ENCODE results near the gene GPR158.

Gene GPR158

DNA sequence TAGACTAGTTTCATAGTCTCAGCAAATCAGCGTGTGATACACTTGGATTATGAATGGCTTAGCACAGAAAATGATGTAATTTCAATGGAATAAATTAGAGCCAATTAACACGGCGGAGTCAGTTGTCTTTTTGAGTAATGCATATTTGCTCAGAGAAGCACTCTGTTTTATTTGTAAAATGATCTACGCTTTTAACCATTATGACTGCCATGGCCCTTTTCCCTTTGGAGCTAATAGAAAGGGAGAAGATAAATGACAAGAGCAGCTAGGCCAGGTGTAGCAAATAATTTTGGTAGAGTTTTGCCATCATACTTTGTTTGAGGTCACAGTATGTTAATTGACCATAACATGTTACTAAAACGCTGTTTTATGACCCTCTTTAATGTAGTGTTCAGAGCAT is 86.8 kb downstream of the GPR158 start:
- DNase-seq (ENCODE audit: low read depth, low spot score), result no peak
- in situ Hi-C loops (cut with HindIII; ENCODE audit: low sequenced_read_pairs), result no loop called here
- TF ChIP-seq, protein P1, sequence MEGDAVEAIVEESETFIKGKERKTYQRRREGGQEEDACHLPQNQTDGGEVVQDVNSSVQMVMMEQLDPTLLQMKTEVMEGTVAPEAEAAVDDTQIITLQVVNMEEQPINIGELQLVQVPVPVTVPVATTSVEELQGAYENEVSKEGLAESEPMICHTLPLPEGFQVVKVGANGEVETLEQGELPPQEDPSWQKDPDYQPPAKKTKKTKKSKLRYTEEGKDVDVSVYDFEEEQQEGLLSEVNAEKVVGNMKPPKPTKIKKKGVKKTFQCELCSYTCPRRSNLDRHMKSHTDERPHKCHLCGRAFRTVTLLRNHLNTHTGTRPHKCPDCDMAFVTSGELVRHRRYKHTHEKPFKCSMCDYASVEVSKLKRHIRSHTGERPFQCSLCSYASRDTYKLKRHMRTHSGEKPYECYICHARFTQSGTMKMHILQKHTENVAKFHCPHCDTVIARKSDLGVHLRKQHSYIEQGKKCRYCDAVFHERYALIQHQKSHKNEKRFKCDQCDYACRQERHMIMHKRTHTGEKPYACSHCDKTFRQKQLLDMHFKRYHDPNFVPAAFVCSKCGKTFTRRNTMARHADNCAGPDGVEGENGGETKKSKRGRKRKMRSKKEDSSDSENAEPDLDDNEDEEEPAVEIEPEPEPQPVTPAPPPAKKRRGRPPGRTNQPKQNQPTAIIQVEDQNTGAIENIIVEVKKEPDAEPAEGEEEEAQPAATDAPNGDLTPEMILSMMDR (IDR thresholded peaks at IDR 0.05; ENCODE audit: low read depth, low read length), result no peak
- no peak overlapping the region for H3K4me3 ChIP-seq (ENCODE audit: low read depth, low read length)

DNA sequence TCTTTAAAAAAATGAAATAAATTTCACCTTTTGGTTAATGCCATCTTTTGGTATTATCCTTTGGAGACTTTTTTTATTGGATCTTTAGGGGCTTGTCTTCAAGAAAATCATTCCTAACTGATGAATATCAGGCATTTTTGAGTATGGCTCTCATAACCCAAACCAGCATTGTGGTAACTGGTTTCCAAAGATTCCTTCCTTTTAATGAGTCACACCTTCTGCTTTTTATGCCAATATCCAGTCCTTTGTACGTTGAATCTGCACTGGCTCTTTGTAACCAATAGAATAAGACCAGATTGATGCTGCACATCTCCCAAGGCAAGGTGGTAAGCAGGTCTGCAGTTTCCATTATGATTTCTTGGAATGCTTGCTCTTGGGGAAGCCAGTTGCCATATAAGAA is 89.1 kb downstream of the GPR158 start:
- in situ Hi-C loops (cut with HindIII; ENCODE audit: low sequenced_read_pairs), result no loop called here
- TF ChIP-seq, protein P1 (IDR thresholded peaks at IDR 0.05; ENCODE audit: low read depth, low read length), result no peak

DNA sequence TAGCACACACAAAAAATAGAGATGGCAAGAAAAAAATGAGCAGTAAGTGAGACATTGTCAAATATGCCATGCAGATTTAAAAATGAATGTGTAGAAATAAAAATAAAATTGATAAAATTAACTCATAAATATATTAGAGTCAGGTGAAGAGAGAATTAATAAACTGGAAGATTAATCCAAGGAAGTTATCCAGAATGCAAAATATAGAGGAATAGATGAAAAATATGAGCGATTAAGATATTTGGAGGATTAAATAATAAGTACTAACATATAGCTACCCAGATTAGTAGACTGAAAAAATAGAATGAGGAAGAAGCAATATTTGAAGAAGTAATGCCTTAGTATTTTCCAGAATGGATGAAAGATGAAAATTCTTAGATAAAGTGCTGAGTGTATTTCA is 103.4 kb downstream of the GPR158 start:
- TF ChIP-seq, protein P1 (IDR thresholded peaks at IDR 0.05; ENCODE audit: low read depth, low read length), result no peak
- H3K4me3 ChIP-seq (ENCODE audit: low read depth, low read length), result no peak overlapping the region
- no peak for DNase-seq (ENCODE audit: low read depth, low spot score)
- in situ Hi-C loops (cut with HindIII; ENCODE audit: low sequenced_read_pairs), result no loop called here

More for the DNA sequence above, 89.1 kb downstream of the GPR158 start:
- peak; percentile 14 for DNase-seq (ENCODE audit: low read depth, low spot score)
- no peak overlapping the region for H3K4me3 ChIP-seq (ENCODE audit: low read depth, low read length)

DNA sequence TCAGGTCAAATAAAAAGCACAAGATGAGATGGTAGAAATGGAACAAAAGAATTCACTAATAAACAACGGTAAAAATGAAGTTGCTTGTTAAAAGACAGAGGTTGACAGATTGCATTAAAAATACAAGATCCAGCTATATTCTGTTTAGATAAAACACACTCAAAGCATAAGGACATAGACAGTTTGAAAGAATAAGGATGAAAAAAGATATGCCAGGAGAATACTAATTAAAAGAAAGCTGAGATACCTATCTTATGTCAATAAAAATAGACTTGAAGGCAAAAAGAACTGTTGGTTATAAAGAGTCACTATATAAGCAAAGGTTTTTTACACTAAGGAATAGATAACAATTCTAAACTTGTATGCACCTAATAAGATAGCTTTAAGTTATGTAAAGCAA is 105.3 kb downstream of the GPR158 start:
- DNase-seq (ENCODE audit: low read depth, low spot score), result no peak
- TF ChIP-seq, protein P1 (IDR thresholded peaks at IDR 0.05; ENCODE audit: low read depth, low read length), result no peak

DNA sequence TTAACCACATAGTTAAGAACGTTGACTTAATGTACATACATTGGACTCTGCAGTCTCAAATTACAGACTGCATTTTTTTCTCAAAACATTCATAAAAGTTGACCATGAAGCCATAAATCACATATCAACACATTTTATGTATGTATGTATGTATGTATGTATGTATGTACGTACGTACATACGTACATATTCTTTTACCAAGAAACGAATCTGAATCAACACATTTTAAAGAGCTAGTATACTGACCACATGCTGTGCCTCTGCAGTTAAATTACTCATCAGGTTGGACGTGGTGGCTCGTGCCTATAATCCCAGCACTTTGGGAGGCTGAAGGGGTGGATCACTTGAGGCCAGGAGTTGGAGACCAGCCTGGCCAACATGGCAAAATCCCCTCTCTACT is 105.8 kb downstream of the GPR158 start:
- H3K4me3 ChIP-seq (ENCODE audit: low read depth, low read length), result no peak overlapping the region
- in situ Hi-C loops (cut with HindIII; ENCODE audit: low sequenced_read_pairs), result no loop called here
- TF ChIP-seq, protein P1 (IDR thresholded peaks at IDR 0.05; ENCODE audit: low read depth, low read length), result no peak
- no peak for DNase-seq (ENCODE audit: low read depth, low spot score)

More for the DNA sequence above, 105.3 kb downstream of the GPR158 start:
- in situ Hi-C loops (cut with HindIII; ENCODE audit: low sequenced_read_pairs), result no loop called here
- H3K4me3 ChIP-seq (ENCODE audit: low read depth, low read length), result no peak overlapping the region

DNA sequence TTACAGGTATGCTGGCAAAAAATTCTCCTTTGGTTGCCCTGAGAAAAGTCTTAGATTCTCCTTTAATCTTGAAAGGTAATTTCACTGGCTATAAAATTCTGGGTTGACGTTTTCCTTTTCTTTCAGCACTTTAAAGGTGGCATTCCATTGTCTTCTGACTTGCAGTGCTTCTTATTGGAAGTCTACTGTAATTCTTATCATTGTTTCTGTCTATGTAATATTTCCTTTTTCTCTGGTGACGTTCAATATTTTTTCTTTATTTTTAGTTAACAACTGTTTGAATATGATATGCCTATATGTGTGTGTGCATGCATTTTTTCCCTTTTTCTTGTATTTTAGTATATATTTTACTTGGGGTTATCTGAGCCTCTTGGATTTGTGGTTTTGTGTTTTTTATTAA is 111.0 kb downstream of the GPR158 start:
- TF ChIP-seq, protein P1 (IDR thresholded peaks at IDR 0.05; ENCODE audit: low read depth, low read length), result no peak
- H3K4me3 ChIP-seq (ENCODE audit: low read depth, low read length), result no peak overlapping the region
- in situ Hi-C loops (cut with HindIII; ENCODE audit: low sequenced_read_pairs), result no loop called here
- DNase-seq (ENCODE audit: low read depth, low spot score), result no peak

DNA sequence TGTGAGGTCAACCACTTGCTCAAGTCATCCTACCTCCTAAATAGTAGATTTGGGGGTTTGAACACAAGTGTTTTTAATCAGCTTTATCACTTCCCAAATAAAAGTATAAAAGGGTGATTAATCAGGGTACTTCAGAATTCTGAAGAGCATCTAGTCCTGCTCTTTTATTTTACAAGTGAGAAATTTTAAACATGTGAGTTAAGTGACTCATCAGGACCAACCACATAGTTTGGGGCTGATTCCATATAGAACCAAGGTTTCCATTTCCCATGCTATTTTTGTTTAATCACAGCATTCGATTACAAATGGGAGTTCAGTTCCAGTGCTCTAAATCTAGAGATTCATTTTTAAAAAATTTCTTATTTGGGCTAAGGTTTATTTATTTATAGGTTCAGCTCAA is 113.4 kb downstream of the GPR158 start:
- in situ Hi-C loops (cut with HindIII; ENCODE audit: low sequenced_read_pairs), result no loop called here
- peak; percentile 1 for DNase-seq (ENCODE audit: low read depth, low spot score)
- H3K4me3 ChIP-seq (ENCODE audit: low read depth, low read length), result no peak overlapping the region
- TF ChIP-seq, protein P1 (IDR thresholded peaks at IDR 0.05; ENCODE audit: low read depth, low read length), result no peak
